ENCODE data around the gene KAT5. TPM values are rescaled to one million over a fixed set of nuclear protein-coding genes. Genes with fewer than 3 reads are reported as not detected.
"Not testable (repeated sequence)": the region's sequence is repeated elsewhere in the genome, so short reads cannot be mapped to it uniquely, and the experiment has no call there.

Gene KAT5
- total RNA-seq, 2 donors from 2014 or later: 38.9 to 45.5 TPM

DNA sequence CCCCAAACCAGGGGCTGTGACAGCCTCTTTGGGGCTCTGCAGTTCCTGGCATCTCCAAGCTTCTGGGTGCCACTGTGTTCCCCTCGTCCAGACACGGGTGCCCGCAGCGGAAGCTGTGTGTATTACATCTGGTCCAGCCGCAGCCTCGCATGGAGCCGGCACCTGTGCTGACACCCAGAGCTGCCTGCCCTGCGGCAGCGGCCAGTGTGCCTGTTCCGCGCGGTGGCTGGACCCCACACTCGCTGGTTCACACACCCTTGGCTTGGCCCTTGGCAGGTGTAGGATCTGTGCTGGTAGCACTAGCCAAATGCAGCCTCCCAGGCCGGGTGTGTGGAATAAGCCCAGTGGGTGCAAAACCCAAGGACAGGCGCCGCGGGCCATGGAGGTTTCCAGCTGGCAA lies 33.0 kb downstream of the KAT5 start:
- no peak overlapping the region for H3K4me3 ChIP-seq
- intact Hi-C loops (cut with DNase I): no loop called here
- no peaks in the 10 kb centered on the region for H3K9me3 ChIP-seq
- WGBS, 2 donors: 68 to 78% methylated on average over 4 to 17 of the region's 17 CpGs
- H3K27me3 ChIP-seq: no peaks in the 10 kb centered on the region
- H3K4me1 ChIP-seq: peaks cover 8% of the 10 kb centered on the region
- no peak for DNase-seq
- ATAC-seq: no peak
- no peaks in the 10 kb centered on the region for H3K36me3 ChIP-seq (replicated peaks in 1 of 2; ENCODE audit: insufficient read depth in 1 of 2, low read depth in 2 of 2)
- TF ChIP-seq POLR2A (IDR thresholded peaks at IDR 0.05) (no peak), CTCF (IDR thresholded peaks at IDR 0.05) (no peak)
- no peak overlapping the region for H3K27ac ChIP-seq

- H3K36me3 ChIP-seq (replicated peaks in 1 of 2; ENCODE audit: insufficient read depth in 1 of 2, low read depth in 2 of 2); H3K27me3 ChIP-seq; H3K4me1 ChIP-seq; H3K9me3 ChIP-seq; H3K27ac ChIP-seq; ATAC-seq; intact Hi-C loops (cut with DNase I); DNase-seq; H3K4me3 ChIP-seq: not testable (repeated sequence)
- WGBS, 2 donors: 66 to 76% methylated on average over 5 of the region's 5 CpGs
These were observed 50.1 kb downstream of the KAT5 start for GRCh38 chr11:65762169-65762568.

- ATAC-seq; DNase-seq; H3K36me3 ChIP-seq (replicated peaks in 1 of 2; ENCODE audit: insufficient read depth in 1 of 2, low read depth in 2 of 2); H3K9me3 ChIP-seq; H3K27ac ChIP-seq; intact Hi-C loops (cut with DNase I); H3K27me3 ChIP-seq; H3K4me3 ChIP-seq; H3K4me1 ChIP-seq: not testable (repeated sequence)
- WGBS, 2 donors: 92% methylated on average over 18 of the region's 29 CpGs; no CpG with 5 or more reads in 1 of the 2 donors
These were observed 50.8 kb downstream of the KAT5 start for GRCh38 chr11:65762816-65763215.

DNA sequence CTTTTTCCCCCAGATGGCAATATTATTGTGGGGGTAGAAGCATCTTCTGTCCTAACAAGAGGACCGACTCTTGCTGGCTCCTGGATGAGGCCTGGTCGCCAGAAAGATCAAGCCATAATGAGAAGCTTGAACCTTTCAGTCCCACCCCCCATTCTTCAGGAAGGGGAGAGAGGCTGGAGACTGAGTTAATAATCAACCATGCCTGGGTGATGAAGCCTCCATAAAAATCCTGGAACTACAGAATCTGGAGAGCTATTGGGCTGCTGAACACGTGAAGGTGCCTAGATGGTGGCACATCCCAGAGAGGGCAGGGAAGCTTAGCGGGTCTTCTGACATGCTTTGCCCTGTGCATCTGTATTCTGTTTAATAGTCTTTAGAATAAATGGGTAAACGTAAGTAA lies 52.4 kb downstream of the KAT5 start:
- Histone ChIP-seq H3K9me3 (no peaks in the 10 kb centered on the region), H3K27ac (no peak overlapping the region), H3K4me3 (no peak overlapping the region), H3K27me3 (no peaks in the 10 kb centered on the region), H3K36me3 (replicated peaks in 1 of 2; ENCODE audit: insufficient read depth in 1 of 2, low read depth in 2 of 2) (no peaks in the 10 kb centered on the region), H3K4me1 (no peaks in the 10 kb centered on the region)
- TF ChIP-seq POLR2A (IDR thresholded peaks at IDR 0.05) (no peak), CTCF (IDR thresholded peaks at IDR 0.05) (no peak)
- DNase-seq (no peak), ATAC-seq (no peak)
- 44 to 51% methylated on average over 5 of the region's 5 CpGs for WGBS, 2 donors
- intact Hi-C loops (cut with DNase I): no loop called here

DNA sequence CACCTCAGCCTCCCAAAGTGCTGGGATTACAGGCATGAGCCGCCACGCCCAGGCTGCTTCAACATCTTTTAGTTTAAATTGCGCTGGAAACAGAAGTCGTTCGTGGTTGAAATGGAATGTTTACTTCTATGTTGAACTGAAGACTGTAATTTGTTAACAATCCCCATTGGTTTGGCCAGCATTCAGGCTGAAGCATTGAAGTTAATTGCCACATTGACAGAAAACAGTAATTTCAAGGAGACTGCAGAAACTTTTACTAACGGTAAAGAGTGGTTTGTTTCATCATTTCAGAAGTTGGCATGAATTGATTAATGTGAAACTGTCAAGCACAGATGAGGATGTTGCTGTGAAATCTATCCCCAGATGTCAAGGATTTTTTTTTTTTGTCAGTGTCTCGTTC lies 54.5 kb downstream of the KAT5 start:
- 62 to 71% methylated on average over 7 of the region's 7 CpGs for WGBS, 2 donors
- DNase-seq (no peak), ATAC-seq (no peak)
- Histone ChIP-seq H3K4me3 (no peak overlapping the region), H3K36me3 (replicated peaks in 1 of 2; ENCODE audit: insufficient read depth in 1 of 2, low read depth in 2 of 2) (no peaks in the 10 kb centered on the region), H3K4me1 (peaks cover under 1% of the 10 kb centered on the region), H3K27me3 (no peaks in the 10 kb centered on the region), H3K9me3 (no peaks in the 10 kb centered on the region), H3K27ac (no peak overlapping the region)
- intact Hi-C loops (cut with DNase I): no loop called here
- TF ChIP-seq POLR2A (IDR thresholded peaks at IDR 0.05) (no peak), CTCF (IDR thresholded peaks at IDR 0.05) (no peak)

- Histone ChIP-seq H3K9me3 (no peaks in the 10 kb centered on the region), H3K27ac (no peak overlapping the region), H3K4me3 (no peak overlapping the region), H3K4me1 (peaks cover 9% of the 10 kb centered on the region), H3K27me3 (no peaks in the 10 kb centered on the region), H3K36me3 (replicated peaks in 1 of 2; ENCODE audit: insufficient read depth in 1 of 2, low read depth in 2 of 2) (no peaks in the 10 kb centered on the region)
- intact Hi-C loops (cut with DNase I): no loop called here
- 75 to 77% methylated on average over 10 of the region's 10 CpGs for WGBS, 2 donors
- no peak for DNase-seq
- ATAC-seq: no peak
- TF ChIP-seq POLR2A (IDR thresholded peaks at IDR 0.05) (no peak), CTCF (IDR thresholded peaks at IDR 0.05) (no peak)
These were observed 55.4 kb downstream of the KAT5 start for GRCh38 chr11:65767406-65767805.

GRCh38 chr11:65767806-65768205 lies 55.8 kb downstream of the KAT5 start:
- WGBS, 2 donors: 79 to 88% methylated on average over 5 of the region's 5 CpGs
- H3K9me3 ChIP-seq; intact Hi-C loops (cut with DNase I); H3K27me3 ChIP-seq; H3K4me3 ChIP-seq; ATAC-seq; H3K36me3 ChIP-seq (replicated peaks in 1 of 2; ENCODE audit: insufficient read depth in 1 of 2, low read depth in 2 of 2); DNase-seq; H3K27ac ChIP-seq: not testable (repeated sequence)
- peaks cover 10% of the 10 kb centered on the region for H3K4me1 ChIP-seq

All from body of pancreas (tissue), 4 donors.